ENCODE measurements around the gene INPP4B.

INPP4B gene

GRCh38 chr4:142826503-142827241 is 19.4 kb downstream of the INPP4B start:
- TF ChIP-seq EZH2 (IDR thresholded peaks at IDR 0.05; ENCODE audit: borderline replicate concordance, low read depth, low read length, severe bottlenecking) = no peak
- TF ChIP-seq, protein P1, sequence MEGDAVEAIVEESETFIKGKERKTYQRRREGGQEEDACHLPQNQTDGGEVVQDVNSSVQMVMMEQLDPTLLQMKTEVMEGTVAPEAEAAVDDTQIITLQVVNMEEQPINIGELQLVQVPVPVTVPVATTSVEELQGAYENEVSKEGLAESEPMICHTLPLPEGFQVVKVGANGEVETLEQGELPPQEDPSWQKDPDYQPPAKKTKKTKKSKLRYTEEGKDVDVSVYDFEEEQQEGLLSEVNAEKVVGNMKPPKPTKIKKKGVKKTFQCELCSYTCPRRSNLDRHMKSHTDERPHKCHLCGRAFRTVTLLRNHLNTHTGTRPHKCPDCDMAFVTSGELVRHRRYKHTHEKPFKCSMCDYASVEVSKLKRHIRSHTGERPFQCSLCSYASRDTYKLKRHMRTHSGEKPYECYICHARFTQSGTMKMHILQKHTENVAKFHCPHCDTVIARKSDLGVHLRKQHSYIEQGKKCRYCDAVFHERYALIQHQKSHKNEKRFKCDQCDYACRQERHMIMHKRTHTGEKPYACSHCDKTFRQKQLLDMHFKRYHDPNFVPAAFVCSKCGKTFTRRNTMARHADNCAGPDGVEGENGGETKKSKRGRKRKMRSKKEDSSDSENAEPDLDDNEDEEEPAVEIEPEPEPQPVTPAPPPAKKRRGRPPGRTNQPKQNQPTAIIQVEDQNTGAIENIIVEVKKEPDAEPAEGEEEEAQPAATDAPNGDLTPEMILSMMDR (IDR thresholded peaks at IDR 0.05; ENCODE audit: borderline replicate concordance, extremely low read depth, low read length, poor library complexity, severe bottlenecking) = no peak
- Histone ChIP-seq H3K27ac (ENCODE audit: low read length) (no peak overlapping the region), H2AFZ (ENCODE audit: low read depth, low read length) (no peak overlapping the region), H3K4me1 (ENCODE audit: insufficient read depth, low read length) (no peaks in the 10 kb centered on the region), H3K4me3 (ENCODE audit: low read depth in 1 of 2, low read length in 2 of 2) (no peak overlapping the region), H3K27me3 (ENCODE audit: insufficient read depth, low read length, poor library complexity) (no peaks in the 10 kb centered on the region), H4K20me1 (ENCODE audit: insufficient read depth, low read length) (no peaks in the 10 kb centered on the region), H3K4me2 (ENCODE audit: insufficient read depth, low read length) (no peak overlapping the region), H3K9me3 (ENCODE audit: insufficient read depth, low read length, severe bottlenecking) (no peaks in the 10 kb centered on the region), H3K36me3 (ENCODE audit: insufficient read depth, low read length) (no peaks in the 10 kb centered on the region), H3K79me2 (ENCODE audit: insufficient read depth, low read length) (no peaks in the 10 kb centered on the region), H3K9ac (ENCODE audit: low read depth, low read length) (no peak overlapping the region)
- ATAC-seq (ENCODE audit: insufficient read depth, low read depth) = no peak
- DNase-seq = no peak

GRCh38 chr4:142824368-142824767 is 21.7 kb downstream of the INPP4B start:
- Histone ChIP-seq H3K4me1 (ENCODE audit: insufficient read depth, low read length) (peaks cover 10% of the 10 kb centered on the region), H3K9ac (ENCODE audit: low read depth, low read length) (no peak overlapping the region), H3K27me3 (ENCODE audit: insufficient read depth, low read length, poor library complexity) (no peaks in the 10 kb centered on the region), H2AFZ (ENCODE audit: low read depth, low read length) (no peak overlapping the region), H3K36me3 (ENCODE audit: insufficient read depth, low read length) (no peaks in the 10 kb centered on the region), H3K27ac (ENCODE audit: low read length) (no peak overlapping the region), H3K4me3 (ENCODE audit: low read depth in 1 of 2, low read length in 2 of 2) (no peak overlapping the region), H4K20me1 (ENCODE audit: insufficient read depth, low read length) (no peaks in the 10 kb centered on the region), H3K9me3 (ENCODE audit: insufficient read depth, low read length, severe bottlenecking) (no peaks in the 10 kb centered on the region), H3K79me2 (ENCODE audit: insufficient read depth, low read length) (no peaks in the 10 kb centered on the region), H3K4me2 (ENCODE audit: insufficient read depth, low read length) (no peak overlapping the region)
- ATAC-seq (ENCODE audit: insufficient read depth, low read depth) (no peak), DNase-seq (no peak)
- TF ChIP-seq, protein P1 (IDR thresholded peaks at IDR 0.05; ENCODE audit: borderline replicate concordance, extremely low read depth, low read length, poor library complexity, severe bottlenecking) = no peak
- TF ChIP-seq EZH2 (IDR thresholded peaks at IDR 0.05; ENCODE audit: borderline replicate concordance, low read depth, low read length, severe bottlenecking) = no peak

DNA sequence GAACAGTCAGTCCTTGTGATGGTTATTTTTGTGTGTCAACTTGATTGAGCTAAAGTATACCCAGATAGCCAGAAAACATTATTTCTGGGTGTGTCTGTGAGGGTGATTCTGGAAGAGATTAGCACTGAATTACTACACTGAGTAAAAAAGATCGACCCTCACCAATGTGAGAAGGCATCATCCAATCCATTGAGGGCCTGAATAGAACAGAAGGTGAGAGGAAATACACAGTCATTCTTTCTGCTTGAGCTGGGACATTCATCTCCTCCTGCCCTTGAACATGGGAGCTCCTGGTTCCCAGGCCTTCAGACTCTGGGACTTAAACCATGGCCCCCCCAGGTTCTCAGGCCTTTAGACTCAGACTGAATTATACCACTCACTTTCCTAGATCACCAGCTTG is 22.3 kb downstream of the INPP4B start:
- Histone ChIP-seq H3K9ac (ENCODE audit: low read depth, low read length) (no peak overlapping the region), H3K27ac (ENCODE audit: low read length) (no peak overlapping the region), H3K4me2 (ENCODE audit: insufficient read depth, low read length) (no peak overlapping the region), H3K4me1 (ENCODE audit: insufficient read depth, low read length) (peaks cover 15% of the 10 kb centered on the region), H3K79me2 (ENCODE audit: insufficient read depth, low read length) (no peaks in the 10 kb centered on the region), H3K4me3 (ENCODE audit: low read depth in 1 of 2, low read length in 2 of 2) (no peak overlapping the region), H3K36me3 (ENCODE audit: insufficient read depth, low read length) (no peaks in the 10 kb centered on the region), H4K20me1 (ENCODE audit: insufficient read depth, low read length) (no peaks in the 10 kb centered on the region), H3K9me3 (ENCODE audit: insufficient read depth, low read length, severe bottlenecking) (no peaks in the 10 kb centered on the region), H2AFZ (ENCODE audit: low read depth, low read length) (no peak overlapping the region), H3K27me3 (ENCODE audit: insufficient read depth, low read length, poor library complexity) (no peaks in the 10 kb centered on the region)
- DNase-seq = no peak
- TF ChIP-seq EZH2 (IDR thresholded peaks at IDR 0.05; ENCODE audit: borderline replicate concordance, low read depth, low read length, severe bottlenecking) = no peak
- TF ChIP-seq, protein P1 (IDR thresholded peaks at IDR 0.05; ENCODE audit: borderline replicate concordance, extremely low read depth, low read length, poor library complexity, severe bottlenecking) = no peak
- ATAC-seq (ENCODE audit: insufficient read depth, low read depth) = no peak; the same call in 2 of the 3 replicates

Measured in DND-41 (cell line).